Psoas muscle (tissue), 8 donors: ENCODE measurements around the gene ATE1. TPM values are rescaled to one million over a fixed set of nuclear protein-coding genes. Genes with fewer than 3 reads are reported as not detected.
"Not testable (repeated sequence)": the region's sequence is repeated elsewhere in the genome, so short reads cannot be mapped to it uniquely, and the experiment has no call there.

ENCODE experiments used
- ATAC-seq, 4 donors: fragments of 200-7000 bp; cut with Tn5 transposase; one replicate each; pipeline ENCODE4 v1.9.1; 2020; ENCODE audit warnings: moderate library complexity in 3 of 4, mild to moderate bottlenecking in 2 of 4
- DNase-seq, 2 donors: peaks; one replicate each; pipeline ENCODE4 v3.0.0-alpha.2; 2020
- H3K27ac ChIP-seq: fragments of 200-600 bp; one replicate; pipeline ENCODE4 v1.8.0; 2022
- H3K27me3 ChIP-seq, 3 donors: fragments of 200-600 bp in 1 of 3; one replicate each; pipeline versions ENCODE4 v1.6.1 to v1.8.0; 2013 to 2022; ENCODE audit warnings: low read length in 2 of 3, mild to moderate bottlenecking in 2 of 3, moderate library complexity in 1 of 3; ENCODE audit not compliant: insufficient read depth in 3 of 3
- H3K36me3 ChIP-seq, 2 donors: fragments of 200-600 bp in 1 of 2; one replicate each; pipeline versions ENCODE4 v1.6.1 to v1.8.0; 2013 to 2022; ENCODE audit warnings: low read depth in 1 of 2, mild to moderate bottlenecking in 1 of 2, moderate library complexity in 1 of 2; ENCODE audit not compliant: insufficient read depth in 1 of 2
- H3K4me1 ChIP-seq: fragments of 200-600 bp; one replicate; pipeline ENCODE4 v1.8.0; 2022
- H3K4me3 ChIP-seq: fragments of 200-600 bp; one replicate; pipeline ENCODE4 v1.8.0; 2022; ENCODE audit warnings: mild to moderate bottlenecking
- H3K9me3 ChIP-seq: fragments of 200-600 bp; one replicate; pipeline ENCODE4 v1.8.0; 2022
- CTCF ChIP-seq: fragments of 200-600 bp; IDR thresholded peaks from one replicate; pipeline ENCODE4 v1.8.0; 2022; ENCODE audit warnings: antibody characterized with exemption
- WGBS, 3 donors: extraction: QIAGEN DNeasy Blood & Tissue Kit; methylation state at CpG; one replicate each; pipeline versions ENCODE4 v1.1.6 to v1.1.7; 2013; 5-methylcytosine and 5-hydroxymethylcytosine counted together
- intact Hi-C, 2 donors: fragments of 100-400 bp; cut with DNase I; formaldehyde crosslinking; loops; one replicate each; pipeline versions ENCODE4 v1.11.0 to v1.14.2; 2022
- polyA plus RNA-seq, 3 donors: library from polyadenylated mRNA; stranded (reverse); fragments of 200-250 nt; gene quantifications; one replicate each; pipeline ENCODE4 v1.2.3, GENCODE V29; 2013
- total RNA-seq, 4 donors: library from RNA; stranded (reverse); fragmentation: NEBNext Ultra II Directional in 2 of 4; extraction: Animal tissue kit (Norgen Biotek cat#: 25700) in 2 of 4; gene quantifications; one replicate each; pipeline versions ENCODE4 v1.2.1 to v1.2.4, GENCODE V29; 2021 to 2023
- donor health status: healthy with polysubstance abuse.
- donor health status: DM: no; HTN: no; CAD: no; lungs with moderate emphysema.
- donor health status: Bipolar disorder and iron deficiency.
- donor health status: healthy.
- donor health status: DM: yes; HTN: yes; CAD: no.
- donor health status: DM: no; HTN: no; CAD: no.
- donor health status: DM: no; HTN: no; CAD: no.
- donor health status: DM: yes; HTN: yes; CAD: no.

The ATE1 gene
- total and polyA plus RNA-seq, 7 donors = 11.6 to 36.9 (median 28.4) TPM

DNA sequence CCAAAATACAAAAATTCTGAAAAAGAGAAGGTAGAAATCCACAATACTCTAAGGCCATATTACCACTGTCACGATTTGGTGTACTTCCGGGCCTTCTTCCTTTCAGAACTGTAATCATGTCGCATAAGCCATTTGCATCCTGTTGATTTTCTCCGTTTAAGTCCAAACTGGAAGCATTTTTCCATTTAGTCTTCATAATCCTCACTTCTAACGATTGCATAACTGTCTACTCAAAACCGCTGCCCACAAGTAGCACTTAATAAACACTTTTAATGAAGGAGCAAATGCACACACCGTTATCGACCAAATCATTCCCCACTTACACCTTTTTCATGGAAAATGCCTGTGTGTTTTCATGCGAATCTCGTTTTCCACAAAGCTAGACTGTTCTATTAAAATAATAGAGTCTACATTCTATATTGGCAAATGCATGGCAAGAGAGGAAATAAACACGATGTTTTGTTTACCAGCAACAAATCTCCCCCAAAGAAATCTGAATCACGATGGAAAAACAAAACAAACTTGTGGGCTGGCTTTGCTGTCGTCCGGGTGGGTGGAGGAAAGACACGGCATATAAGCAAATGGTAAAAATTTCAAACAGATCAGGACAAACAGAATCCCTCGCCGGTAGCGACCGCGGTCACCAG is 1.0 kb downstream of the ATE1 start:
- H3K9me3 ChIP-seq = no peaks in the 10 kb centered on the region
- ATAC-seq (no peak), DNase-seq (no peak)
- intact Hi-C loops = loop anchor here (5.0 to 10.0 kb wide), 2 partner anchors 46 to 128 kb away; no protein-coding TSS in a partner anchor
- WGBS, 3 donors = 2 to 3% (median 2%) methylated on average over 20 of the region's 20 CpGs
- H3K4me1 ChIP-seq = peaks cover 19% of the 10 kb centered on the region
- H3K27ac ChIP-seq = peak overlapping the region; percentile 99
- H3K27me3 ChIP-seq = no peaks in the 10 kb centered on the region
- H3K4me3 ChIP-seq = peak overlapping the region; percentile 85
- TF ChIP-seq CTCF = no peak
- peaks cover 2 to 22% of the 10 kb centered on the region in 2 donors for H3K36me3 ChIP-seq

DNA sequence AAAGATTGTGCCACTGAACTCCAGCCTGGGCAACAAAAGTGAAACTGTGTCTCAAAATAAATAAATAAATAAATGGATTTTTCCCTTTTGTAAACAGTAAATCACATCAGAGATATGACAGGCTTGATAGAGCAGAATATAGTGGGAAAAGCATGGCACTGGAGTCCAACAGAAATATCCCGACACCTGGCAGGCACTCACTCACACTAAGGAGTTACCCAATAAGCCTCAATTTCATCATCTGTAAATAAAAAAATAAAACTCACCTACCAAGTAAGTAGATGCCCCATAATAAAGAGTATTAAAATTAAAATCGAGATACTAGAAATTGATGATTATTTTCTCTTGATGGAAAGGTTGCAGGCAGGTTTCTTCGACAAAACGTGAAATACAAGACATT is 1.7 kb downstream of the ATE1 start:
- H3K27ac ChIP-seq = peak overlapping the region; percentile 99
- H3K4me1 ChIP-seq = peaks cover 19% of the 10 kb centered on the region
- ATAC-seq (no peak), DNase-seq (no peak)
- H3K4me3 ChIP-seq = peak overlapping the region; percentile 85
- WGBS, 3 donors = 74 to 85% (median 77%) methylated on average over 4 of the region's 4 CpGs
- TF ChIP-seq CTCF = no peak
- no peaks in the 10 kb centered on the region for H3K27me3 ChIP-seq
- H3K36me3 ChIP-seq = peaks cover 2 to 29% of the 10 kb centered on the region in 2 donors
- intact Hi-C loops = loop anchor here (5.0 to 10.0 kb wide), 2 partner anchors 46 to 129 kb away; no protein-coding TSS in a partner anchor
- no peaks in the 10 kb centered on the region for H3K9me3 ChIP-seq

- no peak for TF ChIP-seq CTCF
- intact Hi-C loops = loop anchor here in 1 of 2 donors (10.0 kb wide), 1 partner anchor 133 kb away; no protein-coding TSS in a partner anchor
- WGBS, 3 donors = 65 to 79% (median 70%) methylated on average over 10 of the region's 10 CpGs
- no peaks in the 10 kb centered on the region for H3K27me3 ChIP-seq
- no peak for DNase-seq
- H3K36me3 ChIP-seq = peaks cover 2 to 53% of the 10 kb centered on the region in 2 donors
- no peak for ATAC-seq
- no peaks in the 10 kb centered on the region for H3K9me3 ChIP-seq
- no peak overlapping the region for H3K4me3 ChIP-seq
- H3K27ac ChIP-seq = no peak overlapping the region
- peaks cover 22% of the 10 kb centered on the region for H3K4me1 ChIP-seq
These were observed 6.4 kb downstream of the ATE1 start for GRCh38 chr10:121921238-121921931.

- 88 to 94% (median 90%) methylated on average over 10 of the region's 10 CpGs for WGBS, 3 donors
- TF ChIP-seq CTCF = no peak
- H3K4me1 ChIP-seq = peaks cover 12% of the 10 kb centered on the region
- intact Hi-C loops = loop anchor here in 1 of 2 donors (10.0 kb wide), 1 partner anchor 135 kb away; no protein-coding TSS in a partner anchor
- no peak for DNase-seq
- ATAC-seq = no peak
- H3K36me3 ChIP-seq = peaks cover 2 to 53% of the 10 kb centered on the region in 2 donors
- H3K4me3 ChIP-seq = no peak overlapping the region
- H3K27me3 ChIP-seq = no peaks in the 10 kb centered on the region
- no peaks in the 10 kb centered on the region for H3K9me3 ChIP-seq
- no peak overlapping the region for H3K27ac ChIP-seq
These were observed 8.2 kb downstream of the ATE1 start for GRCh38 chr10:121919666-121920065.

GRCh38 chr10:121918800-121919199 is 9.0 kb downstream of the ATE1 start:
- H3K9me3 ChIP-seq, H3K27ac ChIP-seq, ATAC-seq, intact Hi-C loops, H3K4me3 ChIP-seq, DNase-seq, H3K27me3 ChIP-seq: not testable (repeated sequence)
- WGBS, 3 donors = 96 to 98% (median 97%) methylated on average over 7 of the region's 7 CpGs
- Histone ChIP-seq H3K36me3 (peaks cover 2 to 52% of the 10 kb centered on the region in 2 donors), H3K4me1 (peaks cover 17% of the 10 kb centered on the region)
